ENCODE data around the gene CSNK1G3.

The CSNK1G3 gene

GRCh38 chr5:123514615-123515355, 2.8 kb downstream of the CSNK1G3 start:
- no peak for DNase-seq

GRCh38 chr5:123515904-123516303, 3.9 kb downstream of the CSNK1G3 start:
- DNase-seq, result no peak

DNA sequence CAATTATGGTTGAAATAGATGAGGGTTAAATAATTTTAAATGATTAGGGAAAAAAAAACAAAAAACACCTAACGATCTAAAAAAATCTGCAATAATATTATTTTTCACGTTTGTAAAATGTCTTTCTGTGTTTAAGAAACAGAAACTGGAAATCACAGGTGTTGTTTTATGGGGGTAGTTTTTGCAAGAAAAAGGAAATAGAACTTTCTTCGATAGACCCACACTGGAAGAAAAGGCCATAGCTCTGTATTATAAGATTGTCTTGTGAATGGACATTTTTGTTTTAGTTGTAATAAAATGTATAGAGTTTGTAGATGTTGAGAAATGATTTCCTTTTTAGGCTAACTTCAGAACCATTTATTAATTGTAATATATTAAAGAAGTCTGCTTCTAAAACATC, 5.5 kb downstream of the CSNK1G3 start:
- no peak for DNase-seq

GRCh38 chr5:123518111-123518510, 6.1 kb downstream of the CSNK1G3 start:
- no peak for DNase-seq

DNA sequence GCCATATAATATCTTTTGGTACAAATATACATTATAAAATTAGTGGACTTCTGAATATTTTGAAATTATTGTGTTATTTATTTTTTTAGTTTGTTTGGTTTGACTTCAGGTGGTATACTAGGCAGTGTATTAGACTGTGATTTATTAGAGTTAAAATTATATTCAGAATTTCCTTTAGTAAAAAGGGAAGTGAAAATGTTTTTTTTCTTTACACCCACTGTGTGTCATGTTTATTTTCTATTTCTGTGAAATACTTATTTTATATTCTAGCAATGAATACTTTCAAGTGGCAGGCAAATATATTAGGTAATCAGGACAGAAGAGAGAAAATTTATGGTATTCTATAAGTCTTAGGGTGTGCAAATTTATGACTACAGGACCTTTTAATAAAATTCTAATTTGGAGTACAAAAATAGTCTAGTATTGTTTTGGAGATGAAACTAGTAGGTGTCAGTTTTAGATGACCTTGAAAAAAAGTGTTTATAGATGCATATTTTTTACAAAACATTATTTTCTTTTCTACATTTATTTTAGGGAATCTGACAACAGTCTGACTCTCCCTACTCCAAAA, 8.8 kb downstream of the CSNK1G3 start:
- DNase-seq, result no peak

- no peak for DNase-seq
These were observed 12.2 kb downstream of the CSNK1G3 start for GRCh38 chr5:123524146-123524545.

DNA sequence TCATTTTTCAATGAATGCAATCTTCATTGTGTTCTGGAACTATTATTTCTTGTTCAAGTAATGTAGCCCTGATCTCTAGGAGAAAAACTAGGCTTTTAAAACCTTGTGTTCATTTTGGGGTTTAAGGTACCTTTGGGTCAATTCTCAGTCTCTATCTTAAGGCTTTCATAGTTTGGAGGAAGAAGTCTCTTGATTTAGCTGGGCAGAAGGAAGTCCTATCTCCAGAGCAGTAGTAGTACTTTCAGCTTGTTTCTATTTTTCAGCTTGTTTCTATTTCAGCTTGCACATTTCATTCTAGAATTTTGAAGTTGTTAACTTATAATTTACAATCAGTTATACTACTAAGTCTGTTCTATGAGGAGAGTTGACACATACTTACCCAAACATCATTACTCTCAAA, 15.2 kb downstream of the CSNK1G3 start:
- no peak for DNase-seq

DNA sequence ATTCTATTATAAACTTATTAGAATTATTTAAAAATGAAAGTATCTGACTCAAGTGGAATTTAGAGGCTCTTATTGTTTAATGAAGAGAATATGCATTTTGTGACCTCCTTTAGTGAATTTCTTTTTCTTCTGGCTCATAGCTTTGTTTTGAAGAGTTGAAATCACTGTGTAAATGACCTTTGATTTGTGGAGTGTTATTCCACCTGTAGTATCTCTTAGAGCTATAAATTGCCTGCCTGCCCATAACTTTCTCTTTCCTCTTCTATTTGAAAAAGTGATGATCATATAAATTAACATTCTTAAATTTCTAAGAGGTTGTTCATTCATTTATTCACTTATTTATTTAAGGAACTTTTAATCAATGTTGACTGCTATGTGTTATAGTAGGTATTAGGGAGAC, 16.1 kb downstream of the CSNK1G3 start:
- no peak for DNase-seq

DNA sequence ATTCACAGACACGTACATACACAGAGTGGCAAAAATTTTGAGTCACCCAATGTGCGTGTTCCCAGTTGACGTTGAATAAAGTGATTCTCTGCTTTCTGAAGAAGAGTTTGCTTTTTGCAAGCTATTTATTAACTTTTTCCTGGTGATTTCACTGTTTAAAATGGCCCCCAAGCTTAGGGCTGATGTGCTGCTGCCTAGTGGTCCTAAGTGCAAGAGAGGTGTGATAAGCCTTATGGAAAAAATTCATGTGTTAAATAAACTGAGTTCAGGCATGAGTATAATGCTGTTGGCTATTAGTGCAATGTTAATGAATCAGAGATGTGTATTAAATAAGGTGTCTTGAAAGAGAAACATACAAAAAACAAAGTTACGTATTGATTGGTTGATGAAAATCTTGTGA, 16.9 kb downstream of the CSNK1G3 start:
- no peak for DNase-seq

DNA sequence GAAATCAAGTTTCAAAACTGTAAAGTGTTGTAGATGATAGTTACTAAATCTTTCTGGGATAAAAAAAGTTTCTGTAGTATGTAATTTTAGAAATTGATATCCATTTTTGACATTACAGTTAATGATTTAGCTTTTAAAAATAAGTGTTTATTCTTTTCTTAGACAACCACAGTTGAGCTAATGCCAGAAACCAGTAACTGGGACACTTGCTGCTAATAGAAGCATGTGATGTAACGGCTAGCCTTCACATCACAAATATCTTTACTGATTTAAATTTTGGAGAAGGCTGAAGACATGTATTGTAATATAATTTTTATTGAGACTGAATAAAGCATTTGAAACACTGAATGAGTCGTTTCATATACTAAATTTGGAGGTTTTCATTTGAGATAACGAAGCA, 18.8 kb downstream of the CSNK1G3 start:
- DNase-seq, result no peak

GRCh38 chr5:123535648-123536047, 23.7 kb downstream of the CSNK1G3 start:
- DNase-seq, result no peak

DNA sequence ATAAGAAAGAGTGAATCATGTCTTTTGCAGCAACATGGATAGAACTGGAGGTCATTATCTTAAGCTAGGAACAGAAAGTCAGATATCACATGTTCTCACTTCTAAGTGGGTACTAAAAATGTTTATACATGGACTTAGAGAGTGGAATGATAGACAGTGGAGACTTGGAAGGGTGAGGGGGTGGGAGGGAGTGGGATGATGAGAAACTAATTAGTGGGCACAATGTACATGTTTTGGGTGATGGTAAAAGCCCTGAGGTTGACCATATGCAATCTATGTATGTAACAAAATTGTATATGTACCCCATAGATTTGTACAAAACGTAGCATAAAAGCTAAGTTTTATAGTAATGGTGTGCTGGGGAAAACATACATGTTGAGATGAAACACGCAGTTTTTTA, 25.3 kb downstream of the CSNK1G3 start:
- DNase-seq, result no peak

- no peak for DNase-seq
These were observed 25.9 kb downstream of the CSNK1G3 start for GRCh38 chr5:123537845-123538244.

- no peak for DNase-seq
These were observed 26.9 kb downstream of the CSNK1G3 start for GRCh38 chr5:123538670-123539459.

DNA sequence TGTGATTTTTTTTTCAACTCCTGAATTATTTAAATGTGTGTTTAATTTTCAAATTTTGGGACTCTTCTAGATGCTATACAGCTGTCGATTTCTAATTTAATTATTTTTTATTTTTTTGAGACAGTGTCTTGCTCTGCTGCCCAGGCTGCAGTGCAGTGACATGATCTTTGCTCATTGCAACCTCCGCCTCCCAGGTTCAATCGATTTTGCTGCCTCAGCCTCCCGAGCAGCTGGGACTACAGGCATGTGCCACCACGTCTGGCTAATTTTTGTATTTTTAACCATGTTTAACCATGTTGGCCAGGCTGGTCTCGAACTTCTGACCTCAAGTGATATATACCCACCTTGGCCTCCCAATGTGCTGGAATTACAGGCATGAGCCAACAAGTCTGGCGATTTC, 28.6 kb downstream of the CSNK1G3 start:
- no peak for DNase-seq

- DNase-seq, result no peak
These were observed 31.5 kb downstream of the CSNK1G3 start for GRCh38 chr5:123543438-123543837.

- DNase-seq, result peak; percentile 11
These were observed 33.5 kb downstream of the CSNK1G3 start for GRCh38 chr5:123545506-123545905.

- no peak for DNase-seq
These were observed 34.7 kb downstream of the CSNK1G3 start for GRCh38 chr5:123546657-123547056.

- DNase-seq, result peak; percentile 11
These were observed 37.4 kb downstream of the CSNK1G3 start for GRCh38 chr5:123549256-123549904.

DNA sequence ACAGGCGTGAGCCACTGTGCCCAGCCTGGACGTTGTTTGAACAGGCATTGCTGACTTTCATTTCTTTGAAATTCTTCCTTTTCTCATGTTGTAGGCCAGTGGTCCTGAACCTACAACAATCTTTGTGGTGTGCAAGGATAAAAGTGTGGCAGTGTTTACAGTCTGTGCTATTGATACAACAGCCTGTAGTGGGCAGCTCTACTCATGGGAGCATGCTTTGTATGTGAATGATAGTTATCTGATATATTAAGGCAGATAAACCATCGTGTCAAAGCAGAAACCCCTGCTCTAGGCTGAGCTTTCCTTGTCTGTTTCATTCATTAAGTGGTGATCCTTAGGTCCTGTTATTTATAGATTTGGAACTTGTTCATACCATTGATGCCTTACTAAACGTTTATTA, 42.6 kb downstream of the CSNK1G3 start:
- no peak for DNase-seq

GRCh38 chr5:123557907-123558306, 45.9 kb downstream of the CSNK1G3 start:
- no peak for DNase-seq

GRCh38 chr5:123558762-123559433, 46.9 kb downstream of the CSNK1G3 start:
- no peak for DNase-seq

DNA sequence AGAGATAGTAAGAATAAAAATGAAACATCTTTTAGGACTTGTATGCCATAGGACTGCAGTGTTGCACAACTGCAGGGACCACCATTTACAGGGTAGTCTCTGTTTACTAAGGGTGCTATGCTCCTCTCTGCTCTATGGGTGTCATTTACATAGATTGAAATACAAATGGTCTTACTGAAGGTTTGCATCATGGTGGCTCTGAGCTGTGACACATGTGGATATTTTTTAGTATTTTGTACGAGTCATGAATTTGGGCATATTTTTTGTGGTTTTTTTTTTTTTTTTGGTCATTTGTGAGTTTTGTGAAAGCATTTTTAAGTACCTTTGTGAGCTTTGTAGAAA, 47.4 kb downstream of the CSNK1G3 start:
- no peak for DNase-seq

Measured in stimulated activated CD4-positive, alpha-beta T cell treated with anti-CD3 and anti-CD28 coated beads, Interleukin-12 subunit alpha, Interleukin-12 subunit beta, amount 100 ng/mL, for 4 hours (primary cell).